ENCODE data around the gene TBC1D14.
A peak's percentile ranks its signal among the peaks of the same experiment; 100 is the strongest.
"Not testable (repeated sequence)": the region's sequence is repeated elsewhere in the genome, so short reads cannot be mapped to it uniquely, and the experiment has no call there.

Gene TBC1D14

DNA sequence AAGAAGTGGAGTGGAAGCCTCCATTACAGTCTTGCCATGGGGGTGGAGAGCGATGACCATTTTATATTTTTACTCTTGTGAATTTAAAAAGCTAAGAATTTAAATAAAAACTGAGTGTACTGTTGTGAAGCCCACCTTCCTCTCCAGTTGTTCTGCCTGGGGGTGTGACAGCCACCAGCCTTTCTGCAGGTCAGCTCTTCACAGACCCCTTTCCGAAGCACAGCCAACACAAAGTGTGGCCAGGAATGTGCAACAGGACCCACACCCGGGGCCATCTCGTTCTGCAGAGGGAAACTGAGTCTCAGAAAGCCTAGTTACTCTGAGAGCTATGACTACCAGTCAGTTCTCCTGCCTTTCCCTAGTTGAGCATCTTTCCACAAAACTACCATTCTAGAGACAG is 156.9 kb downstream of the TBC1D14 start:
- DNase-seq: no peak

DNA sequence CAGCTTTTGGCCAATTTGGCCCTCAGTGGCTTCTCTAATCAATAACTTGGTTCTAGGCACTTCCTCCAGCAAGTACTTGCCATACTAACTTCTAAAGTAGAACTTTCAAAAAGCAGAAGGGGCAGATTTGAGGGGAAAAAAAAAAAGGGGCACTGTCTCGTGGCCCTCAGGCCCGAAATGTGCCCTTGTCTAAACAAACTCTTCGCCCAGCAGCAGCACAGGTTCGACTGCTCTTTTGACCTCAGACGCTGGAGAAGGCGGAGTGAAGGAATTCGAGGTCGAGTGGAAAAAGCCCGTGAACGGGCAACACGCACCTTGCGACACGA is 157.5 kb downstream of the TBC1D14 start:
- no peak for DNase-seq

DNA sequence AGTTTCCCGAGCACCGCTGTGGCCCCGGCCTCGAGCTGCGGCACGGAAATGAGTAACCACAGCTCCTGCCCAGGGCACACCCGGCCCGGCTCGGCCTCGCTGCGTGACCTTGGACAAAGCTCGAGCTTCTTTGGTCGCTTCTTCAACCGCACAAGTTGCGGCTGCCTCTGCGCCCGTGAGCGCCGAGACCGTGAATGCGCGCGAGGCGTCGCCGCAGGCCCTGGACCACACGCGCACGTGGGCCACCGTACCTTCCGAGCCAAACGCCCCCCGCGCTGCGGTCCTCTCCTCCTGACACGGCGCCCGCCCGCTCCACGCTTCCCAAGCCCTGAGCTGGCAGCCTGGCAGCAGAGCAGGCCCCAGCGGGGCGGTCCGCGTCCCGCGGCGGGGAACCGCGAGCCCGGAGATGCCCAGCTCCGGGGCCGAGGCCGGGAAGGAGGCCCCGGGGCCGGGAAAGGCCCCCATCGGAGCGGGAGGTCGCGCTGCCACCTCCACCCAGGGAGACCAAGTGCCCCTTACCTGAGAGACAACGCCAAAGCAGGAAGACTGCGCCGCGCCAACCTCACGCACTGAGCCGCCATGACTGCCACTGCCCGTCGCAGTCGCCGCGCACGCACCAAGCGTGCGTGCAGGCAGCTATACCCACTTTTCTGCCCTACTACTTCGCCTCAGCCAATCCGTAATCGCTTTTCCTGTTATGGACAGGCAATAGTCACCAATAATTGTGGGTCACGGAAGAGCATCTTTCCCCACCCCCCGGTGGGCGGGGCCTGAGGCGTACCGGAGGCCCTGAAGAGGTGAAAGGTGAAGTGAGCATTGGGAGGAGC is 158.0 kb downstream of the TBC1D14 start, which contains the start of gene GRPEL1:
GRPEL1 (minus strand) TSS at position 613 of the 827 bp plus-strand sequence; CDS start at position 581, 32 bp downstream.
- DNase-seq: peak; percentile 94 to 100 (median 98)

DNA sequence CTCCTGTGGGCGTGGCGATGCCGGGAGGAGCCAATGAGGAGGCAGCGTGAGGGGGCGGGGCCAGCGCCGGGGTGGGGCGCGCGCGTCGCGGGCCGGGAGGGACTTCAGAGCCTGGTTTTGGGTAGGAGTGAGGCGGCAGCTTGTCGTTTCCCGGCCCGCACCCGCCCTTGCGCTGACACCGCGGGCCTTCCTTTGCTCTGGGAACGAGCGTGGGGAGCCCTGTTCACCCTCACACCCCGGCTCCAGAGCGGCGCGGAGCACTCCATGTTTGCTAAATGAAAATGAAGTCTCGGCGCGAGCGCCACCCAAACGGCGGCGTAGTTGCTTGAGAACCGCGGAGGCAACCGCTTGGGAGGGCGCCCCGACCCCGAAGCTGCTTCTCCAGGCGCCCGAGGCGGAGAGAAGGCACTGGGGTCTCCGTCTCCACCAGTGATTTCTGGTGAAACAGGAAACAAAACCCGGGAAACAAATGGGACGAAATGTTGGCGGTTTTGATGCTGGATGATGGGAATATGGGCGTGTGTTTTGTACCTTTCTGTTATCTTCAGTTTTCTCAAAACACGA is 158.7 kb downstream of the TBC1D14 start:
- DNase-seq: no peak

DNA sequence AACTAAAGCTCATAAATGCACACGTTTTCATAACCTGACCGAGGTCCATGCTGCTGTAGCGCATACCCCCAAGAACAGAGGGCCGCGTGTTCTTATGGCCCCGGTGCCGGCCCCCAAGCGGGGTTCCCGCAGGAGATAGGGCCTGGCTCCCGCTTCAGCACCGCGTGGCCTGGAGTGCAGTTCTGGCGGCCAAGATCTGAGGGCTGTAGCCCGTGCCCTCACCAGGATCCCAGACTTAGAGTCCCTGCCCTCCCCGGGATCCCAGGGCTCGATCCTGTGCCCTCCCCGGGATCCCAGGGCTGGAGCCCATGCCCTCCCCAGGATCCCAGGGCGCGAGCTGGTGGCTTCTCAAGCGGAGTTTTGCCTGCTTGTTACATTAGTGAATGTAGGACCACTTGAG is 159.3 kb downstream of the TBC1D14 start:
- no peak for DNase-seq

DNA sequence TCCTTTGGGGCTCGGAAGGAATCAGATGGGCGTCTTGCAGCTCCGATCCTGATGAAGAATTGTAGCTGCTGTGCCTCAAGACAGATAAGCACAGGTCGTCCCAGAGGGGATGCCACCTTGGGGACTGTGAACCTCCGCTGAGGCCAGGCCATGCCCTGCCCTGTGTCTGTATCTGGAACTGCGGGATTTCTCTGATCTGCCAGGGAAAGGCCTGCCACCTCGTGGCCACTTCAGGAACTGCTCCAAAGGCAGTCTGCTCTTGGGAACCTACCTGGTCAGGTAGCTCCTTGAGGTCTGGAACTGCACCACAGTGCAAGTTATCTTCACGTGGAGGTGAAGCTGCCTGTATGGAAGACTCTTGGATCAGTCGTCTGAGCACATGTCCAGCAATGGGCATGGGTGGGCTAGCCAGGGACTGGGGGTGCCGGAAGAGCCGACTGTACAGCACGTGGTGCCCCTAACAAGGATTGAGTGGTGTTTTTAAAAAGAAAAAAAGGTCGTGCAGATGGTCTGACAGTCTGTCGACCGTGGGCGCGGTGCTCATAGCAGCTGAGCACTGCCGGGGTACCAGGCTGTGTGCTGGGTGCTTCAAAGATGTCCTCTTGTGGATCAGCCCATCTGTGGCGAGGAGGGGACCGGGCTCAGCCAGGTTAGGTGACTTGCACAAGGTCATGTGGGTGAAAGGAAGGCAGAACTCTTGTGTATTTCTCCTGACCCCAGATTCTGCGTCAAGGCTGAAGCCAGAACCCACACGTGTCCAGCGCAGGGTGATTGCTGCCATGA is 161.3 kb downstream of the TBC1D14 start:
- DNase-seq: peak in 13 of 14 donors; percentile 6 to 78 (median 56)

DNA sequence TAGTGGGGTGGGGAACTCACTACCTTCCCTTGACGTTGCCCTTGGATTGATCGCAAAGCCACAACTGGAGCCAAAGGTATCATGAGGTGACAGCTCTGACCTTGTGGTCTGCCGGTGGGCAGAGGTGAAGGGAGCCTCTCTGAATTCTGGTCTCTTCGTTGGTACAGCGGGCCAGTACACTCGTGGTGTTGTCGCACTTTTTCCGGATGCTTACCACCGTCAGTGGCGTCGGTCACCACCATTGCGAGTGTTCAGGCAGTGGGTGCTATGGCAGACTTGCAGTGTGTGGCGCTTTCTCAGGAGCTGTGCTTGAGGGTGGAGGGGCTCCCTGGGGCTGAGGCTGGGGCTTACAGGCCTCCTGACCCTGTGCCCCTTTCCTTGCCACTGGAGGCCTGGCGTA is 163.4 kb downstream of the TBC1D14 start:
- DNase-seq: no peak

DNA sequence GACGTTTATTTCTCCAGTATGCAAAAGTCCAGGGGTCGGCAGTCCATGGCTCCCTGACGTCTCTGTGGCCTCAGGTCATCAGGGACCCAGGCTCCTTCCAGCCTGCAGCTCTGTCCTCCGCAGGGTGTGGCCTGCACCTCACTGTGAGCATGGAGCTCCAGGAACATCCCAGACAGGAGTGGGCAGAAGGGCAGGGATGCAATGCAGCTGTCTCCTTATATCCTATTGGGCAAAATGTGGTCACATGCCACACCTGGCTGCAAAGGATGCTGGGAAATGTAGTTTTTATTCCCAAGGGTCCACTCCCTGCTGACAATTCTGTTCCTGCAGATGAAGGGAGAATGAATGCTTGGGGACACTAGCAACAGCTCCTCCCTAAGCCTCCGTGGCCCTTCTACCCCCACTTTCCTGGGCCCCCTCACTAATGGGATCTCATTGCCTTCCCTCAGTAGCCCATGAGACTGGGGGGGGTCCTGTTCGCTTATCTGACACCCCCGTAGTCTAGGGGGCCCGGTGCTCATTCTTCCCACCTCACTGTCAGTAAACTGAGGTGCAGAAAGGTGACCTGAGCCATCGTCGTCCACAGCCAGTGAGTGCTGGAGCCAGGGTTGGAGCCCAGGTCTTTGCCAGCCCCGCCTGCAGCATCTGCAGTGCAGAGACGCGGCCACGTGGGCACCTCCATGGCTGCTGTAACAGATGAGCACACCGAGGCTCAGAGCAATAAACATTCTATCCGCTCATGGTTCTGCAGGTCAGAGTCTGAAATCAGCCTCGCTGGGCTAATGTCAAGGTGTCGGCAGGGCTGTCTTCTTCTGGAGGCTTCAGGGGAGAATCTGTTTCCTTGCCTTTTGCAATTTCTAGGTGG is 164.1 kb downstream of the TBC1D14 start:
- peak in 1 of 14 donors; percentile 8 for DNase-seq

DNA sequence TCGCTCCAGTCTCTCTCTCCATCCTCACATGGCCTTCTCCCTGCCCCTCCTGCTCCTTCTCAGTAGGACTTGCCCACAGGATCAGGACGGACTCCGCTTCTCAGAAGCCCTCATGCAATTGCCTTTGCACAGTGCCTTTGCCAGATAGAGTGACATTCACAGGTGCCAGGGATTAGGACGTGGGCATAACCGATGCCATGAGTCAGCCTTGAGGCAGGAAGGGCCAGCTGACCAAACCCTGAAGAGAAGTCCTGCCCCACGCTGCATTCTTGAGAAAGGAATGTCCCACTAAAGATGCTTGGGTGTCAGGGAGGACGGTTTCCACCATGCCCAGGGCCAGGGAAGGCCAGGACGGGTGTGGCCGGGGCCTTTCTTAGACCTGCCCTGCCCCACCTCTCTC is 164.8 kb downstream of the TBC1D14 start:
- no peak for DNase-seq

DNA sequence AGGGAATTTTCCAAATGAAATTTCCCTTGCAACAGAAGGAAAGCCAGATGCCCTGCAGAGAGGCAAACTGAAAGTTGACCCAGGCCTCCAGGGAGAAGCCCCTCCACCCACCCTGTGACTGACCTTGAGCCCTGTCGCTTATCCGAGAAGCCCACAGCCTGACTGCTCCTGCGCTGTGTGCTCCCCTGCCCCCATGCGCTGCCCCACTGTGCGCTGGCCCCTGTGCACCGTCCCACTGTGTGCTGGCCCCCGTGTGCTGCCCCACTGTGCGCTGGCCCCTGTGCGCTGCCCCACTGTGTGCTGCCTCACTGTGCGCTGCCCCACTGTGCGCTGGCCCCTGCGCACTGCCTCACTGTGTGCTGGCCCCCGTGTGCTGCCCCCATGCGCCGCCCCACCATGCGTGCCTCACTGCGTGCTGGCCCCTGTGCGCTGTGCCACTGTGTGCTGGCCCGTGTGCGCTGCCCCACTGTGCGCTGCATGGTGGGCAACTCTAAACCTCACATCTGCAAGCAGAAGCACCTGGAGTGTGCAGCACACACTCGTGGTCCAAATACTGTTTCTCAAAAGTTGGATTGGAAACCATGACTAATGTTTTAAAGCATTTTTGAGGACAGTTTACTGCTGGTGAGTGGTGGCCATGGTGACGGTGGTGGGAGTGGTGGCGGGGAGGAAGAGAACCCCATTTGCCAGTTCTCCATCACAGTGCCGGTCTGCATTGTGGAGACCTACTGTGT is 166.5 kb downstream of the TBC1D14 start:
- DNase-seq: no peak

DNA sequence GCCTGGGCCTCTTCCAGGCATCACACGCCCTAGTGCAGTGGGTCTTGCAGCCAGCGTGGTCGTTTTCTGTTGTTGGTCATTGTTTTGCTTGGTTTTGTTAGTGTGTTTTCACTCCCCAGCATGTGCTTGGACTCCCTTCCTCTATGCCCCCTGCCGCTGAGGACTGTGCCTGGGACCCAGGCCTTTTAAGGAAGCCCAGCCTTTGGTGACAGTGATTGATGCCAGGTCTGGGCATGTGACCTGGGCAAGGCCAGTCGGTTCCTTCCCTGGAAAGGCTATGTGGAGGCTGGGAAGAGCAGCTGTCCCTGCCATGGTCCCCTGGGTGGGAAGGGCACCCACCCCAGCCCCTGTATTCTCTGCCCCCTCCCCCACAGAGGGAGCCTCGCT is 167.1 kb downstream of the TBC1D14 start:
- DNase-seq: no peak

DNA sequence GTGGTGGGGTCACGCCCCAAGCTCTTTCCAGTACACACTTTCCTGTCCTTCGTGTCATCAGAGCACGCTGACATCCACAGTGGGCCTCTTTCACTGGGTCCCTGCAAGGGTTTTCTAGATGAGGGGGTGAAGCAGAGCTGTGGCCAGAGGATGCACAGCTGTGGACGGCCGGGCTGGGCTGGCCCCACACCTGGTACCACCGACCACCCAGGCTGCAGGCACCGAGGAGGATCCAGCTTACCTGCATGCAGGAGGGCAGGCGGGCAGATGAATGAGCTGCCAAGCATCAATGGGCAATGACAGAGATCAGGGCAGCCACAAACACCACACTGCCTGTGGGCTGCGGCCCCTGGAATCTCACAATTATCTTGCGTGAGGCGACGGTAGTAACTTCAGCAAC is 167.7 kb downstream of the TBC1D14 start:
- DNase-seq: no peak

DNA sequence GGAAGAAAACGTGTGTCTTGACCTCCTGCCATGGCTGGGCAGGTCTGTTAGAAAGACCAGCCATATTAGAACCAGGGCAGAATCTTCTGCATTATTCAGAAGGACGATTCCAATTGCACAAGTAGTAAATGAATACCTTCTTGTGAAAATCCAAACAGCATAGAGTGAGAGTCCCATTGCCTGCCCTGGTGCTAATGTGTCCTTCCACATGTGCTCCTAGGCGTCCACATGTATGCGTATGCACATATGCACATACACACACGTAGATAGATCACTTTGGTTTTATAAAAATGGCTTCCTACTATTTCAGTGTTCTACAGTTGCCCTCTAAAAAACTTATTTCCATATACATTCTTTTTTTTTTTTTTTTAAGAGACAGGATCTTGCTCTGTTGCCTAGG is 168.4 kb downstream of the TBC1D14 start:
- no peak for DNase-seq

DNA sequence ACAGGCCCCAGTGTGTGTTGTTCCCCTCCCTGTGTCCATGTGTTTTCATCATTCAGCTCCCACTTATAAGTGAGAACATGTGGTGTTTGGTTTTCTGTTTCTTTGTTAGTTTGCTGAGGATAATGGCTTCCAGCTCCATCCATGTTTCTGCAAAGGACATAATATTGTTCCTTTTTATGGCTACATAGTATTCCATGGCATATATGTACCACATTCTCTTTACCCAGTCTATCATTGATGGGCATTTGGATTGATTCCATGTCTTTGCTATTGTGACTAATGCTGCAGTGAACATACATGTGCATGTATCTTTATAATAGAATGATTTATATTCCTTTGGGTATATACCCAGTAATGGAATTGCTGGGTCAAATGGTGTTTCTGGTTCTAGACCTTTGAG is 169.9 kb downstream of the TBC1D14 start:
- DNase-seq: not testable (repeated sequence)

DNA sequence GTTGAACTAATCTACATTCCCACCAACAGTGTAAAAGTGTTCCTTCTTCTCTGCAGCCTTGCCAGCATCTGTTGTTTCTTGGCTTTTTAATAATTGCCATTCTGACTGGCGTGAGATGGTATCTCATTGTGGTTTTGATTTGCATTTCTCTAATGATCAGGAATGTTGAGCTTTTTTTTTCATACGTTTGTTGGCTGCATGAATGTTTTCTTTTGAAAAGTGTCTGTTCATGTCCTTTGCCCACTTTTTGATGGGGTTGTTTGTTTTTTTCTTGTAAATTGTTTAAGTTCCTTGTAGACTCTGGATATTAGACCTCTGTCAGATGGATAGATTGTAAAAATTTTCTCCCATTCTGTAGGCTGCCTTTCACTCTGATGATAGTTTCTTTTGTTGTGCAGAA is 170.3 kb downstream of the TBC1D14 start:
- not testable (repeated sequence) for DNase-seq
